T-cell (primary cell): Measurements from ENCODE around the gene EDNRA. TPM values are rescaled to one million over a fixed set of nuclear protein-coding genes. Genes with fewer than 3 reads are reported as not detected.

Experiments
- ATAC-seq, 4 experiments: fragments of 200-7000 bp in 3 of 4; fragments of 150-1000 bp in 1 of 4; cut with Tn5 transposase; replicated peaks in 1 of 4; 1 replicate in 3 of 4; 2 replicates in 1 of 4; pipeline ENCODE4 v1.10.0; 2021; ENCODE audit warnings: moderate library complexity in 3 of 4, mild to moderate bottlenecking in 2 of 4, moderate number of reproducible peaks in 1 of 4
- CTCF ChIA-PET, 2 donors: fragments of 300-600 bp; sonication (Branson Sonifier 250); formaldehyde crosslinking; loops; one replicate each; lab custom pipeline; 2022; ENCODE audit warnings: antibody characterized with exemption in 2 of 2; lab: Charles Lee
- POLR2A ChIA-PET, 2 donors: fragments of 300-600 bp; sonication (Branson Sonifier 250); formaldehyde crosslinking; loops; one replicate each; lab custom pipeline; 2022; ENCODE audit warnings: antibody characterized with exemption in 2 of 2; lab: Charles Lee
- DNase-seq, 35 experiments: peaks; one replicate each; pipeline versions ENCODE4 v3.0.0 to v3.0.0-alpha.2; 2013 to 2023
- H3K27ac ChIP-seq: one replicate; pipeline ENCODE4 v1.5.1; 2013; ENCODE audit warnings: low read length
- H3K27me3 ChIP-seq, 2 experiments: replicated peaks in 1 of 2; 1 replicate in 1 of 2; 2 replicates in 1 of 2; pipeline versions ENCODE4 v1.6.1 to v1.7.0; 2013; ENCODE audit warnings: low read length in 1 of 2, mixed read lengths in 1 of 2; ENCODE audit not compliant: control insufficient read depth in 2 of 2, insufficient read depth in 2 of 2; ENCODE audit errors: extremely low read depth in 1 of 2
- H3K36me3 ChIP-seq, 2 donors: 1 replicate in 1 of 2; 2 replicates in 1 of 2; pipeline versions ENCODE4 v1.6.1 to v1.7.0; 2013; ENCODE audit warnings: low read length in 1 of 2; ENCODE audit not compliant: control insufficient read depth in 2 of 2, insufficient read depth in 1 of 2; ENCODE audit errors: extremely low read depth in 1 of 2
- H3K4me1 ChIP-seq, 2 experiments: 1 replicate in 1 of 2; 2 replicates in 1 of 2; pipeline versions ENCODE4 v1.6.1 to v1.7.0; 2013; ENCODE audit warnings: low read length in 2 of 2, mixed read lengths in 1 of 2; ENCODE audit not compliant: insufficient read depth in 2 of 2, control insufficient read depth in 1 of 2; ENCODE audit errors: extremely low read depth in 1 of 2
- H3K4me3 ChIP-seq, 2 donors: 1 replicate in 1 of 2; 2 replicates in 1 of 2; pipeline versions ENCODE4 v1.5.1 to v1.7.0; 2013; ENCODE audit warnings: mild to moderate bottlenecking in 2 of 2, low read length in 1 of 2, moderate library complexity in 1 of 2; ENCODE audit not compliant: control insufficient read depth in 1 of 2; ENCODE audit errors: extremely low read depth in 1 of 2
- H3K9me3 ChIP-seq: 2 replicates; pipeline ENCODE4 v1.7.0; 2013
- H3K27ac Mint-ChIP-seq, 2 donors: one replicate each; pipeline ENCODE4 v1.8.0; 2020 to 2021; ENCODE audit warnings: mild to moderate bottlenecking in 2 of 2, mixed read lengths in 2 of 2
- H3K27me3 Mint-ChIP-seq, 2 donors: one replicate each; pipeline ENCODE4 v1.8.0; 2021 to 2022; ENCODE audit warnings: mixed read lengths in 2 of 2
- H3K36me3 Mint-ChIP-seq: one replicate; pipeline ENCODE4 v1.8.0; 2021; ENCODE audit warnings: mixed read lengths
- H3K4me1 Mint-ChIP-seq, 3 donors: one replicate each; pipeline ENCODE4 v1.8.0; 2020 to 2022; ENCODE audit warnings: mixed read lengths in 3 of 3, mild to moderate bottlenecking in 1 of 3
- H3K4me3 Mint-ChIP-seq, 3 donors: one replicate each; pipeline ENCODE4 v1.8.0; 2020 to 2022; ENCODE audit warnings: mild to moderate bottlenecking in 3 of 3, mixed read lengths in 3 of 3, moderate library complexity in 3 of 3
- H3K9me3 Mint-ChIP-seq, 3 donors: one replicate each; pipeline ENCODE4 v1.8.0; 2020 to 2022; ENCODE audit warnings: mixed read lengths in 3 of 3
- WGBS: methylation state at CpG from one replicate; pipeline ENCODE4 v1.1.5; 2013; ENCODE audit warnings: missing lambda C conversion rate; ENCODE audit not compliant: insufficient coverage; 5-methylcytosine and 5-hydroxymethylcytosine counted together
- total RNA-seq, 35 experiments: library from RNA in 6 of 35; stranded (reverse) in 6 of 35; fragments of 120-200 nt in 1 of 35; gene quantifications; one replicate each; pipeline versions ENCODE4 v1.2.1 to v1.2.4 and lab custom pipeline; 2013 to 2026

EDNRA gene
- total RNA-seq, 5 donors from 2014 or later (not counting 1 experiment from before 2014, with no cell fraction given) = 0.06 to 0.29 TPM; not detected in 3

- Histone ChIP-seq H3K36me3 (no peaks in the 10 kb centered on the region), H3K4me3 (no peak overlapping the region), H3K27ac (no peak overlapping the region), H3K27me3 (no peaks in the 10 kb centered on the region), H3K9me3 (no peaks in the 10 kb centered on the region), H3K4me1 (no peaks in the 10 kb centered on the region)
- WGBS = 80% methylated on average over 2 of the region's 5 CpGs
- no peak overlapping the region for H3K27ac Mint-ChIP-seq
- CTCF ChIA-PET = interaction anchor here in 1 of 2 donors (0.7 kb wide), 1 partner anchor 296 kb away, joined by 3 read pairs; no protein-coding TSS in a partner anchor
- ATAC-seq = no peak
- H3K27me3 Mint-ChIP-seq = peaks cover 6 to 23% of the 10 kb centered on the region in 2 donors
- no peaks in the 10 kb centered on the region for H3K36me3 Mint-ChIP-seq
- H3K4me3 Mint-ChIP-seq = no peak overlapping the region
- no peaks in the 10 kb centered on the region for H3K4me1 Mint-ChIP-seq
- no peak for DNase-seq
- POLR2A ChIA-PET = no interaction called here
- H3K9me3 Mint-ChIP-seq = no peaks in the 10 kb centered on the region
Observed at GRCh38 chr4:147571036-147571770, 90.3 kb downstream of the EDNRA start.

GRCh38 chr4:147576084-147576483 lies 95.2 kb downstream of the EDNRA start:
- Histone ChIP-seq H3K27ac (no peak overlapping the region), H3K4me1 (no peaks in the 10 kb centered on the region), H3K27me3 (no peaks in the 10 kb centered on the region), H3K4me3 (no peak overlapping the region), H3K36me3 (no peaks in the 10 kb centered on the region), H3K9me3 (no peaks in the 10 kb centered on the region)
- POLR2A ChIA-PET = no interaction called here
- H3K4me3 Mint-ChIP-seq = no peak overlapping the region
- DNase-seq (no peak), ATAC-seq (no peak)
- H3K4me1 Mint-ChIP-seq = no peaks in the 10 kb centered on the region
- H3K9me3 Mint-ChIP-seq = peaks cover 0 to 3% (median 0%) of the 10 kb centered on the region in 3 donors
- no peak overlapping the region for H3K27ac Mint-ChIP-seq
- CTCF ChIA-PET = no interaction called here
- no peaks in the 10 kb centered on the region for H3K36me3 Mint-ChIP-seq
- WGBS = no CpG with 5 or more reads among the region's 3 CpGs
- H3K27me3 Mint-ChIP-seq = peaks cover 0 to 5% of the 10 kb centered on the region in 2 donors

GRCh38 chr4:147578051-147578476 lies 97.2 kb downstream of the EDNRA start:
- ChIA-PET POLR2A (interaction anchor here in 1 of 2 donors (0.6 kb wide), 1 partner anchor 80 kb away, joined by 3 read pairs; no protein-coding TSS in a partner anchor), CTCF (interaction anchor here in 1 of 2 donors (0.6 kb wide), 2 partner anchors 32 to 588 kb away, joined by 3 read pairs; no protein-coding TSS in a partner anchor)
- H3K9me3 ChIP-seq = no peaks in the 10 kb centered on the region
- WGBS = 73% methylated on average over 3 of the region's 6 CpGs
- H3K27me3 ChIP-seq = no peaks in the 10 kb centered on the region
- Mint-ChIP-seq H3K27me3 (peaks cover 0 to 5% of the 10 kb centered on the region in 2 donors), H3K9me3 (peaks cover 0 to 3% (median 0%) of the 10 kb centered on the region in 3 donors), H3K4me1 (no peaks in the 10 kb centered on the region), H3K36me3 (no peaks in the 10 kb centered on the region), H3K27ac (no peak overlapping the region), H3K4me3 (no peak overlapping the region)
- no peak overlapping the region for H3K4me3 ChIP-seq
- ATAC-seq = no peak
- no peaks in the 10 kb centered on the region for H3K4me1 ChIP-seq
- H3K27ac ChIP-seq = no peak overlapping the region
- H3K36me3 ChIP-seq = no peaks in the 10 kb centered on the region
- no peak for DNase-seq

- no peaks in the 10 kb centered on the region for H3K36me3 Mint-ChIP-seq
- H3K4me1 Mint-ChIP-seq = no peaks in the 10 kb centered on the region
- H3K4me3 ChIP-seq = no peak overlapping the region
- 57% methylated on average over 1 of the region's 3 CpGs for WGBS
- no peaks in the 10 kb centered on the region for H3K4me1 ChIP-seq
- POLR2A ChIA-PET = interaction anchor here in 1 of 2 donors (0.6 kb wide), 1 partner anchor 79 kb away, joined by 3 read pairs; no protein-coding TSS in a partner anchor
- no peak for DNase-seq
- ATAC-seq = no peak
- CTCF ChIA-PET = interaction anchor here in 1 of 2 donors (0.6 kb wide), 1 partner anchor 31 kb away, joined by 3 read pairs; no protein-coding TSS in a partner anchor
- H3K9me3 ChIP-seq = no peaks in the 10 kb centered on the region
- H3K36me3 ChIP-seq = no peaks in the 10 kb centered on the region
- peaks cover 0 to 3% (median 0%) of the 10 kb centered on the region in 3 donors for H3K9me3 Mint-ChIP-seq
- H3K27me3 Mint-ChIP-seq = peaks cover 0 to 5% of the 10 kb centered on the region in 2 donors
- H3K27ac ChIP-seq = no peak overlapping the region
- no peak overlapping the region for H3K4me3 Mint-ChIP-seq
- H3K27me3 ChIP-seq = peaks cover 0 to 3% of the 10 kb centered on the region in 2 experiments
- no peak overlapping the region for H3K27ac Mint-ChIP-seq
Observed at GRCh38 chr4:147578593-147578992, 97.7 kb downstream of the EDNRA start.

GRCh38 chr4:147580396-147580795 lies 99.5 kb downstream of the EDNRA start:
- Histone ChIP-seq H3K4me1 (no peaks in the 10 kb centered on the region), H3K4me3 (no peak overlapping the region), H3K9me3 (no peaks in the 10 kb centered on the region), H3K36me3 (no peaks in the 10 kb centered on the region), H3K27ac (no peak overlapping the region), H3K27me3 (peaks cover 0 to 3% of the 10 kb centered on the region in 2 experiments)
- no CpG with 5 or more reads among the region's 1 CpG for WGBS
- DNase-seq = no peak
- Mint-ChIP-seq H3K4me1 (no peaks in the 10 kb centered on the region), H3K4me3 (no peak overlapping the region), H3K27me3 (peaks cover 3 to 7% of the 10 kb centered on the region in 2 donors), H3K9me3 (peaks cover 4 to 8% (median 4%) of the 10 kb centered on the region in 3 donors), H3K36me3 (peaks cover 3% of the 10 kb centered on the region), H3K27ac (no peak overlapping the region)
- no peak for ATAC-seq
- ChIA-PET POLR2A (interaction anchor here in 1 of 2 donors (0.6 kb wide), 1 partner anchor 30 kb away, joined by 3 read pairs; no protein-coding TSS in a partner anchor), CTCF (no interaction called here)

- DNase-seq (no peak), ATAC-seq (no peak)
- Mint-ChIP-seq H3K4me3 (no peak overlapping the region), H3K36me3 (peaks cover 3% of the 10 kb centered on the region), H3K4me1 (no peaks in the 10 kb centered on the region), H3K27me3 (peaks cover 6 to 9% of the 10 kb centered on the region in 2 donors), H3K27ac (no peak overlapping the region), H3K9me3 (peaks cover 4 to 8% (median 4%) of the 10 kb centered on the region in 3 donors)
- ChIA-PET POLR2A (no interaction called here), CTCF (interaction anchor here (0.5 to 0.9 kb wide), 3 partner anchors 126 to 198 kb away, joined by 3 read pairs; no protein-coding TSS in a partner anchor)
- Histone ChIP-seq H3K36me3 (no peaks in the 10 kb centered on the region), H3K27ac (no peak overlapping the region), H3K9me3 (no peaks in the 10 kb centered on the region), H3K27me3 (peaks cover 0 to 3% of the 10 kb centered on the region in 2 experiments), H3K4me3 (no peak overlapping the region), H3K4me1 (no peaks in the 10 kb centered on the region)
- WGBS = 50% methylated on average over 1 of the region's 6 CpGs
Observed at GRCh38 chr4:147581606-147582350, 100.9 kb downstream of the EDNRA start.
